Natural killer cell (primary cell): ENCODE measurements around the gene ALPL. TPM values are rescaled to one million over a fixed set of nuclear protein-coding genes. Genes with fewer than 3 reads are reported as not detected.

ENCODE experiments used
- ATAC-seq, 3 donors: fragments of 150-1000 bp in 2 of 3; fragments of 200-7000 bp in 1 of 3; cut with Tn5 transposase; 1 replicate in 1 of 3; 2 replicates in 2 of 3; pipeline ENCODE4 v1.10.0; 2021; ENCODE audit warnings: mild to moderate bottlenecking in 2 of 3, moderate library complexity in 2 of 3
- DNase-seq, 2 donors: peaks; one replicate each; pipeline versions ENCODE4 v3.0.0 to v3.0.0-alpha.2; 2013 to 2021; ENCODE audit warnings: mixed read lengths in 1 of 2
- H3K27ac ChIP-seq: one replicate; pipeline ENCODE4 v1.5.1; 2013; ENCODE audit warnings: mild to moderate bottlenecking, low read length
- H3K27me3 ChIP-seq: one replicate; pipeline ENCODE4 v1.6.1; 2013; ENCODE audit warnings: low read length; ENCODE audit not compliant: control insufficient read depth, insufficient read depth
- H3K36me3 ChIP-seq: one replicate; pipeline ENCODE4 v1.6.1; 2013; ENCODE audit warnings: low read length; ENCODE audit not compliant: control insufficient read depth, insufficient read depth
- H3K4me1 ChIP-seq: one replicate; pipeline ENCODE4 v1.6.1; 2013; ENCODE audit warnings: low read length; ENCODE audit not compliant: control insufficient read depth, insufficient read depth
- H3K4me3 ChIP-seq: one replicate; pipeline ENCODE4 v1.5.1; 2013; ENCODE audit warnings: low read length
- H3K9me3 ChIP-seq: one replicate; pipeline ENCODE4 v1.6.1; 2013; ENCODE audit warnings: low read length; ENCODE audit not compliant: control insufficient read depth, insufficient read depth
- H3K27ac Mint-ChIP-seq, 2 donors: one replicate each; pipeline ENCODE4 v1.8.0; 2022; ENCODE audit warnings: mild to moderate bottlenecking in 2 of 2, mixed read lengths in 2 of 2, moderate library complexity in 1 of 2
- H3K27me3 Mint-ChIP-seq, 2 donors: one replicate each; pipeline ENCODE4 v1.8.0; 2022; ENCODE audit warnings: low read depth in 2 of 2, mixed read lengths in 2 of 2
- H3K36me3 Mint-ChIP-seq: one replicate; pipeline ENCODE4 v1.8.0; 2022; ENCODE audit warnings: mixed read lengths
- H3K4me1 Mint-ChIP-seq, 2 donors: one replicate each; pipeline ENCODE4 v1.8.0; 2022; ENCODE audit warnings: mixed read lengths in 2 of 2
- H3K4me3 Mint-ChIP-seq: one replicate; pipeline ENCODE4 v1.8.0; 2022; ENCODE audit warnings: mild to moderate bottlenecking, moderate library complexity, mixed read lengths
- H3K9me3 Mint-ChIP-seq, 2 donors: one replicate each; pipeline ENCODE4 v1.8.0; 2022; ENCODE audit warnings: mixed read lengths in 2 of 2
- WGBS: methylation state at CpG from one replicate; pipeline ENCODE4 v1.1.7; 2013; ENCODE audit warnings: missing lambda C conversion rate; ENCODE audit not compliant: insufficient coverage; 5-methylcytosine and 5-hydroxymethylcytosine counted together
- intact Hi-C: fragments of 100-400 bp; cut with micrococcal nuclease; formaldehyde crosslinking; loops from one replicate; pipeline ENCODE4 v1.14.2; 2022
- total RNA-seq, 4 donors: library from RNA; stranded (reverse); fragments of 120-200 nt in 1 of 4; gene quantifications; one replicate each; pipeline versions ENCODE4 v1.2.3 to v1.2.4, GENCODE V29; 2013 to 2022
- TF ChIP-seq, protein P1 (sequence below): fragments of 200-600 bp; IDR thresholded peaks from one replicate; pipeline ENCODE4 v1.8.0; 2022; ENCODE audit warnings: antibody characterized with exemption

Gene ALPL
- total RNA-seq, 3 donors from 2014 or later (not counting 1 experiment from before 2014, with no cell fraction given) = 2.4 TPM; not detected in 2

DNA sequence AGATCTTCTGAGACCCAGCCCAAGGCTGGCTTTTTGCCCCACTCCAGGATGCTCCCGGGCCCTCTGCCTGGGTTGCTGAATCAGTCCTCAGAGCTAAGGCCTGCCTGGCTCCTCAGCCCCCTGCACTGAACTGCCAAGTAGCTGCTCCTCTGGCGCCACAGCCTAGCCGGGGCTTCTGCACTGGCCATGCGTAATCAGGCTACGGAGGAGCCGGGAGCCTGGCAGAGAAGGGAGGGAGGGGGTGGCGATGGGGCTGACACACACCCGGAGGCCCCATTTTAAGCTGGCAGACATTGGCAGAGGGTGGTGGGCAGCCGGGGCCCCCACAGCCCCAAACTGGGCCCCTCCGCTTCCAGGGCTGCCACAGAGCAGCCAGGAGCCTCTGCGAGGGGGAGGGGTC, 38.7 kb downstream of the ALPL start:
- H3K27me3 Mint-ChIP-seq = peaks cover 0 to 3% of the 10 kb centered on the region in 2 donors
- H3K27ac ChIP-seq = no peak overlapping the region
- ATAC-seq = no peak
- DNase-seq = no peak
- intact Hi-C loops = no loop called here
- H3K4me3 ChIP-seq = no peak overlapping the region
- no peaks in the 10 kb centered on the region for H3K9me3 Mint-ChIP-seq
- peaks cover 0 to 2% of the 10 kb centered on the region in 2 donors for H3K4me1 Mint-ChIP-seq
- H3K9me3 ChIP-seq = no peaks in the 10 kb centered on the region
- no peaks in the 10 kb centered on the region for H3K4me1 ChIP-seq
- no peak overlapping the region for H3K4me3 Mint-ChIP-seq
- no peaks in the 10 kb centered on the region for H3K36me3 ChIP-seq
- WGBS = 95% methylated on average over 11 of the region's 11 CpGs
- H3K27ac Mint-ChIP-seq = no peak overlapping the region
- no peaks in the 10 kb centered on the region for H3K27me3 ChIP-seq
- no peaks in the 10 kb centered on the region for H3K36me3 Mint-ChIP-seq
- TF ChIP-seq, protein P1, sequence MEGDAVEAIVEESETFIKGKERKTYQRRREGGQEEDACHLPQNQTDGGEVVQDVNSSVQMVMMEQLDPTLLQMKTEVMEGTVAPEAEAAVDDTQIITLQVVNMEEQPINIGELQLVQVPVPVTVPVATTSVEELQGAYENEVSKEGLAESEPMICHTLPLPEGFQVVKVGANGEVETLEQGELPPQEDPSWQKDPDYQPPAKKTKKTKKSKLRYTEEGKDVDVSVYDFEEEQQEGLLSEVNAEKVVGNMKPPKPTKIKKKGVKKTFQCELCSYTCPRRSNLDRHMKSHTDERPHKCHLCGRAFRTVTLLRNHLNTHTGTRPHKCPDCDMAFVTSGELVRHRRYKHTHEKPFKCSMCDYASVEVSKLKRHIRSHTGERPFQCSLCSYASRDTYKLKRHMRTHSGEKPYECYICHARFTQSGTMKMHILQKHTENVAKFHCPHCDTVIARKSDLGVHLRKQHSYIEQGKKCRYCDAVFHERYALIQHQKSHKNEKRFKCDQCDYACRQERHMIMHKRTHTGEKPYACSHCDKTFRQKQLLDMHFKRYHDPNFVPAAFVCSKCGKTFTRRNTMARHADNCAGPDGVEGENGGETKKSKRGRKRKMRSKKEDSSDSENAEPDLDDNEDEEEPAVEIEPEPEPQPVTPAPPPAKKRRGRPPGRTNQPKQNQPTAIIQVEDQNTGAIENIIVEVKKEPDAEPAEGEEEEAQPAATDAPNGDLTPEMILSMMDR = no peak

GRCh38 chr1:21550097-21550496, 40.9 kb downstream of the ALPL start:
- ATAC-seq (no peak), DNase-seq (no peak)
- peaks cover 0 to 7% of the 10 kb centered on the region in 2 donors for H3K4me1 Mint-ChIP-seq
- Histone ChIP-seq H3K36me3 (no peaks in the 10 kb centered on the region), H3K9me3 (no peaks in the 10 kb centered on the region), H3K4me3 (no peak overlapping the region), H3K27me3 (no peaks in the 10 kb centered on the region), H3K4me1 (no peaks in the 10 kb centered on the region), H3K27ac (no peak overlapping the region)
- H3K27ac Mint-ChIP-seq = no peak overlapping the region
- intact Hi-C loops = no loop called here
- 13% methylated on average over 2 of the region's 5 CpGs for WGBS
- no peaks in the 10 kb centered on the region for H3K9me3 Mint-ChIP-seq
- peaks cover 6% of the 10 kb centered on the region in 2 donors for H3K27me3 Mint-ChIP-seq
- H3K4me3 Mint-ChIP-seq = no peak overlapping the region
- TF ChIP-seq, protein P1 = no peak
- no peaks in the 10 kb centered on the region for H3K36me3 Mint-ChIP-seq

DNA sequence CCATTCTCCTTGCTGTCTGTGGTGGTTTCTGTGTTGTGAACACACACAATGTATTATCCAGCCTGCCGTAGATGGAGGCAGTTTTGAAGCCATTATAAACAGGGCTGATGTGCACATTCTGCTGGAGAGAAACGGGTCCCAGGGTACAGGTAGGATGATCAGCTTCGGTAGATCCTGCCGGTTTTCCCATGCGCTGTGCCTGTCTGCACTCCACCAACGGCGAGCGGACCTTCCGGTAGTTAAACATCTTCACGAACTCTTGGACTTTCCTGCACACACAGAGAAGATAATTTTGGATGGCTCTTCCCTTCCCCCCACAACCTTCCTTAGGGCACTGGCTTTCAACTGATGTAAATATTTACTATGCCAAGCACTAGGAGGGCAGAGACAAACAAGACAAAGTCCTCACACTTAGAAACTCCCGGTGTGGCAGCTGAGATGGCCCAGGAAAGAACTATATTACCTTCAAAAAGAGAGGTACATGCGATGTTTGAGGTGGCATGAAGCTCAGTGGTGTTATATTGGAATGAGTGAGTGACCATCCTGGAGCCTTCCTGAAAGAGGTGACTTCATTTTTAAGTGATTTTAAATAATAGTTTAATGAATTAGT, 41.7 kb downstream of the ALPL start:
- H3K27ac Mint-ChIP-seq = no peak overlapping the region
- H3K36me3 Mint-ChIP-seq = no peaks in the 10 kb centered on the region
- ATAC-seq (no peak), DNase-seq (no peak)
- H3K9me3 ChIP-seq = no peaks in the 10 kb centered on the region
- H3K36me3 ChIP-seq = no peaks in the 10 kb centered on the region
- 91% methylated on average over 12 of the region's 12 CpGs for WGBS
- TF ChIP-seq, protein P1 = no peak
- no peak overlapping the region for H3K27ac ChIP-seq
- H3K4me1 ChIP-seq = no peaks in the 10 kb centered on the region
- H3K4me1 Mint-ChIP-seq = peaks cover 0 to 7% of the 10 kb centered on the region in 2 donors
- H3K27me3 Mint-ChIP-seq = peaks cover 6 to 7% of the 10 kb centered on the region in 2 donors
- intact Hi-C loops = no loop called here
- H3K4me3 Mint-ChIP-seq = no peak overlapping the region
- no peaks in the 10 kb centered on the region for H3K27me3 ChIP-seq
- H3K4me3 ChIP-seq = no peak overlapping the region
- H3K9me3 Mint-ChIP-seq = no peaks in the 10 kb centered on the region

GRCh38 chr1:21552715-21553114, 43.5 kb downstream of the ALPL start:
- ATAC-seq = no peak
- H3K4me1 Mint-ChIP-seq = peaks cover 0 to 7% of the 10 kb centered on the region in 2 donors
- Histone ChIP-seq H3K27ac (no peak overlapping the region), H3K9me3 (no peaks in the 10 kb centered on the region), H3K36me3 (no peaks in the 10 kb centered on the region), H3K4me3 (no peak overlapping the region), H3K27me3 (no peaks in the 10 kb centered on the region), H3K4me1 (no peaks in the 10 kb centered on the region)
- TF ChIP-seq, protein P1 = no peak
- H3K9me3 Mint-ChIP-seq = no peaks in the 10 kb centered on the region
- peaks cover 6 to 11% of the 10 kb centered on the region in 2 donors for H3K27me3 Mint-ChIP-seq
- H3K4me3 Mint-ChIP-seq = no peak overlapping the region
- H3K27ac Mint-ChIP-seq = no peak overlapping the region
- no peaks in the 10 kb centered on the region for H3K36me3 Mint-ChIP-seq
- WGBS = no CpG with 5 or more reads among the region's 1 CpG
- intact Hi-C loops = no loop called here
- no peak for DNase-seq
